GM18867 (cell line): ENCODE data around the gene AHI1.
"Not testable (repeated sequence)": the region's sequence is repeated elsewhere in the genome, so short reads cannot be mapped to it uniquely, and the experiment has no call there.

Experiments
- ATAC-seq: cut with Tn5 transposase; IDR thresholded peaks from one replicate; pipeline ENCODE4 v1.9.1; 2021; ENCODE audit warnings: mild to moderate bottlenecking, moderate library complexity; ENCODE audit not compliant: unreplicated experiment

AHI1 gene

DNA sequence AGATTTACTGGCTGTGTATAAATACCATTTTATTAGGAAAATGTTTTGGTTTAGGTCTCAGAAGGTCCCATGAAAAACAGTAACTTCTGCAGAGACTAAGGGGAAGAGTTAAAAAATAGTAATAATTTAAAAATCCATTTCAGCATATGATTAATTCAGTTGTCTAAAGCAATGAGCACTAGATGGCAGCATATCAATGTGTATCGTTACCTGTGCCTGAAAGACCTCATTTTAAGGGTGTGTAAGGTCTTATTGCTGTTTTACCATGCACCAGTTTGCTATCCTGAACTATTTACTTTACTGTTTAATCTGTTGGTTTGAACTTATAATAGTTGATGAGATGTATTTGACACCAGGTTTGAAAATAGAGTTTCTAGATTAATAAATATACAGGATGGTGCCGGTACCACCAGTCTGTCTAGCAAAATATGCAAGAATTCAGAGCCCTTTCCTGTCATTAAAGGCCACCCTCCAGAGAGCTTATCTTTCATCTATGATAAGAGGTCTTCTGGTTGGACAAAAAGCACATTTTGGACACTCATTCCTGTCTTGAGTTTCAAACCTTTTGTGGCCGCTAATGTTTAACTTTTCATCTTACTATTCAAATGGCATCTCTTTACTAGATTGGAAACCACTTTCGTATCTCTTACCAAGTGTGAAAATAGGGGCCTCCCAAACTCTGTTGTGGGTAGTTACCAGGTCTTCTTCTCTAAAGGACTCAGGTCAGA is 8.9 kb upstream of the AHI1 start:
- peak; percentile 92 for ATAC-seq

GRCh38 chr6:135505648-135506047 is 8.1 kb upstream of the AHI1 start:
- no peak for ATAC-seq

DNA sequence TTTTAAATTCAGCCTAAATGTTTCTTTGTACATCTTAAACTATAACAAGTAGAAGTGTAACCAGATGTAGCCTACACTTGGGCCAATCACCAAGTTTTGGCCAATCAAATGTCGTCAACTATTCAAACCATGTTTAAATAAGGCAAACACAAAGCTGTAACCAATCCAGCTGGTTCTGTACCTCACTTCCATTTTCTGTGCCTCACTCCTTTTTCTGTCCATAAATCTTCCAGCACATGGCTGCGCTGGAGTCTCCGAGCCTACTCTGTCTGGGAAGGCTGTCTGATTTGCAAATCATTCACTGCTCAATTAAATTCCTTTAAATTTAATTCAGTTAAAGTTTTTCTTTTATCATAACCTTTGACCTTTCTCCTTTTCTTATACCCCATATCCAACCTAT is 7.7 kb upstream of the AHI1 start:
- no peak for ATAC-seq

GRCh38 chr6:135504734-135505133 is 7.2 kb upstream of the AHI1 start:
- no peak for ATAC-seq

DNA sequence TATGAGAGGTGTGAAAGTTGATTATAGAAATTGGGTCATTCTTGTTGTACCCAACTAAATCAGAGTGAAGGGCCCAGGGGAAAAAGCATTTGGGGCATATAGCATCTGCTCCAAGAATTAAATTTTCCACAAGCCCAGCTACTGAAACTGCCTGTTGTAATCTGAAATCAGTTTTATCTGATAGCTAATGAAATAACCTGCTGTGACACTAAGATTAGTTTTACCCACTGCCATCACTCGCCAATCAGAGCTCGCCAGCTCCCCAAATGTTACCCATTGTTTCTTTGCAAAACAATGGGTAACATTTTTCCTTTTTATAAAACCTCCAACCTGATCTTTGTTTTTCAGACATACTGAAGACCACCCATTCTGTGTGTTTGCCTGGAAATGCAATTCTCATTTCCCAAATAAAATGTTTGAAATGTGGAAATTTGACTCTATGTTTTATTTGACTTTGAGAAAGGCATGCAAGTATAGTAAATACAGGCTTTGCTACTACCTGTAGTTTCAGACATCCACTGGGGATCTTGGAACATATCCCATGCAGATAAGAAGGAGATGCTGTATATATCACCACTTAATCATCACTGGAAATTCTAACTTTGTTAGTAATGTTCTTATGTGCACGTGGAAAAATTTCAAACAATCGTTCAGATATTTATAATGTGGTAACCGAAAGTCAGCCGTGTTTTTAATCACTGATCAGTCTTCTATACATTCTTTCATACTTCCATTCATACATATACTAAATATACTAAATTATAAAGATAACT is 6.3 kb upstream of the AHI1 start:
- no peak for ATAC-seq

- no peak for ATAC-seq
These were observed 2.2 kb upstream of the AHI1 start for GRCh38 chr6:135499441-135500340.

DNA sequence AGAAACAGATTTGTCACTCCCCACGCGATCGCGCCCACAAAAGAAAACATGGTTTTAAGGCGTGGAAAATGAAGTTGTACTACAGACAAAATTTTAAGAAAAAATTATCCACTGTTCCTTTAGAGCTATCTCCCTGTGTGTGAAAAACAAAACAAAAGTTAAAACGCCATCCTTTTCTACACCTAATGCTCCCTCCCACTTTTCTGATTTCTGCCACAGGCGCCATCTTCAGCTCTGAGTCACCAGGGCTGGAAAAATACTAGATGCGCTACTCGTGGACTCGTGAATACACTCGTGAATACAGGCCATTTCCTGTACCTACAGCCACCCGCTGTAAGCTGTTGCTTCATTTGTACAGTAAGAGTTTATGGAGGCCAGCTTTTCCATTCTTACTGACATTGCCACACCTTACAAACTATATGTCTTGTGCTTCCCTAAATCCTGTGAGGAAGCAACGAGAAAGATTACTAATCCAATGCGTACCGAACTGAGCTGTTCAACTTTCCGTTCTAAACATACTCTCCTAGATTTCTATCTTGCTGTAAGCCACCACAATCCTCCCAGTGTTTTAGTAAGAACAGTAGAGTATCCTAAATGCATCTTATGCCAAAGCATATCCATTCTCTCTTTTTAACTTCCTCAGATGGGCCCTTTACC is 773 bp upstream of the AHI1 start:
- peak; percentile 36 for ATAC-seq

GRCh38 chr6:135496800-135497411 is 634 bp downstream of the AHI1 start:
- ATAC-seq = no peak

DNA sequence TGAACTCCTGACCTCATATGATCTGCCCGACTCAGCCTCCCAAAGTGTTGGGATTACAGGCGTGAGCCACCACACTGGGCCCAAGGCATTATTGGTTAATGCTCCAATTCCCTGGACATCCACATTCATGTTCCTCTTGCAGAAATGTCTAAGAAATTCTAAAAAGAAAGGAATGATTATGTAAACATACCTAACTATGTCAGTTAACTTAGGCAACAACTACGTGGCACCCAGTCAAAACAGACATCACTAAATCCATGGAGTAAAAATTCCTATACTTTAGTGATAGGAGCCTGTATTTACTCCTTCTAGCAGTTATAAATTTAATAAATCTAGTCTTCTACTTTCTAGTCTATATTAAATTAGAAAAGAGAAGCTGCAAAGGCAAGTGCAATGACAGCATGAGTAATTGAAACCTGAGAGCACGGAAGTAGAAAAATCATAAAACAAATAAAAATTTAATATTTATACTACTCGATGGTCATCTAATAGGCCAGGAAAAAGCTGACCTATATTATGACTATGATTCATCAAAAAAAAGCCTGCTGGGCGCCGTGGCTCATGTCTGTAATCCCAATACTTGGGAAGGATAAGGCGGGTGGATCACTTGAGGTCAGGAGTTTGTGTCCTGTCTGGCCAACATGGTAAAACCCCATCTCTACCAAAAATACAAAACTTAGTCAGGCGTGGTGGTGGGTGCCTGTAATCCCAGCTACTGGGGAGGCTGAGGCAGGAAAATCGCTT is 4.2 kb downstream of the AHI1 start:
- no peak for ATAC-seq

DNA sequence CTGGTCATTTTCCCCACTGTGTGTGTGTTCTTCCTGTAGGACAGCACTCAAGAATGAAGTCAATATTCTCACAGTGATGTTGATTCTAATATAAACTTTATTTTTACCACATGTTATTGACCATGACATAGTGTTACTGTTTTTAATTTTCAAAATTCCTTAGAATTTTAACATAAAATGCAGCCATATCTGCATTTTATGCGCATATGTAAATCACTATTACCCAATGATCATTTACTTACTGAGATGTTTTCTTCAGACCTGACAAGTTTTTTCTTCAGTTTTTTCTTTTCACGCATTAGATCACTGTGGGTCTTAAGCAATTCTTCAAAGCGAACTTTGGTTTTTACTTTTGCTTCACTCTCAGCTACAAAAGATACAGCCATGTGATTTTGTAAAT is 7.2 kb downstream of the AHI1 start:
- ATAC-seq = no peak

DNA sequence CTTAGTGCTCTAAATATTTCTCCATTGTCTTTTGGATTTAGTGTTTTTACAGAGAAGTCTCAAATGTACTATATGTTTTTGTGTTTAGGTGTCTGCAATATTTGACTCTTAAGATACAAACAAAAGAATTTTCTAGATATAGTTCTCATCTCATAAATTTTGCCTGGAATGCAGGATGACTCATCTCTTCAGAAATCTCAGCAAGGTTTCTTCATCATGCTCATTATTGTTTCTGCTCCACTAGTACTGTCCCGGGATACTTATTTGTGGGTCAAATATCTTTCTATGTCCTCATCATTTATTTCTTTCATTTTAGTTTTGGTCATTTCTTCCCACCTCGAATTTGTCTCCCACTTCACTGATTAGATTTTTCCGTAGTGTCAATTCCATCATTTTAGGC is 9.5 kb downstream of the AHI1 start:
- ATAC-seq = no peak

GRCh38 chr6:135483903-135484302 is 13.6 kb downstream of the AHI1 start:
- not testable (repeated sequence) for ATAC-seq

GRCh38 chr6:135481783-135482369 is 15.7 kb downstream of the AHI1 start:
- no peak for ATAC-seq

- ATAC-seq = no peak
These were observed 17.9 kb downstream of the AHI1 start for GRCh38 chr6:135479601-135480000.

- no peak for ATAC-seq
These were observed 18.9 kb downstream of the AHI1 start for GRCh38 chr6:135478626-135479025.

DNA sequence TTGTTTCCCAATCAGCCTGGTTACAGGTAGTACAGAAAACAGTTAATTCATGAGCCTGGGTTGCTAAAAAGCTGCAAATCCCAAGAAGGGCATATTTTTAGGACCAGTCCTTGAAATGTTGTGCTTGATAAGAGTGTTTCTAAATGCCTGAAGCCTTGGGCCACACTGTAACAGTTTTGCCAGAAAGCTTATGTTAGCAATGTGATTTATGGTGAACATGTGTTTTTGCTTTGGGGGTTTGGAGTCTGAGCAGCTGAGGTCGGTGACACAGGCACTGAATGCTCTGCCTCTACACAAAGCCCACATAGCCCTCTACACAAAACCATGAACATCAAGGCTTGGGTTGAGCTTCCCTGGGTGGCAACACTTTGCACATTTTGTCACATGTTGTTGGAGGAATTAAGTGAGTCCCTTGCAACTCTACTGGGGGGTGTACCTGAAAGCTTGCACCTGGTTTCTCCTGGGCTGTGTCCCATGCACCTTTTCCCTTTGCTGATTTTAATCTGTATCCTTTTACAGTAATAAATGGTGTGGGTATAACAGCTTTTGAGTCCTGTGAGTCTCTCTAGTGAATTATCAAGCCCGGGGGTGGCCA is 22.2 kb downstream of the AHI1 start:
- ATAC-seq = no peak

DNA sequence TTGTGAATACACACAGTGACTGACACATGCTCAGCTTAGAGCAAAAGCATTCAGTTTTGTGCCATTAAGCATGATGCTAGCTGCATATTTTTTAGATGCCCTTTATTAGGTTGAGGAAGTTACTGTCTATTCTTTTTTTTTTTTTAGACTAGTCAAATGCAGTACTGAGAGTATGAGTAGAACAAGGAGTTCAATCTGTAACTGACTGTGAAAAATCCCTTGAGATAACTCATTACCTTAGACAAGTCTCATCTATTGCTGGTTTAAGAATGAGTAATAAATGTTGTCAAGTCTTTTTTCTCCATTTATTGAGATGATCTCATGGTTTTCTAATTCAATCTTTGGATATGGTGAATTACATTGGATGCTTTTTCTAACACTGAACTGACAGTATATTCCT is 23.2 kb downstream of the AHI1 start:
- no peak for ATAC-seq

- ATAC-seq = peak; percentile 41
These were observed 31.6 kb downstream of the AHI1 start for GRCh38 chr6:135465903-135466302.

DNA sequence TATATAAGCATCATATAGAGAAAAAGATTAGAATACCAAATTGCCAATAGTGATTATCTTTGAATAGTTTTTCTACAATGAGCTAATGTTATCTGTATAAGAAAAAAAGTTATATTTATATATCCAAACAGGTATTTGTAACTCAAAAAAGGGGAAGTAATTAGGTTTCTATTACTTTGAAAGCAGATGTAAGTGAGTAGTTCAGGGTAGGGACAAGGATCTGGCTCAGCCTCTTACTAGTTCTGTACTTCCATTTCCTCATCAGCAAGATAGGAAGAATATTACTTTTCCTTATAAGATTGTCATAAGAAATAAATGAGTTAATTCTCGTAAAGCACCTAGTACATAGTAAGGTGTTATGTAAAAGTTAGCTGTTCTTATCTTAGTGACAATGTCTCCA is 32.2 kb downstream of the AHI1 start:
- ATAC-seq = peak; percentile 85
